Measurements from ENCODE around the gene FAM13B.
"Not testable (repeated sequence)": the region's sequence is repeated elsewhere in the genome, so short reads cannot be mapped to it uniquely, and the experiment has no call there.

Gene FAM13B

GRCh38 chr5:138033907-138034306, 1.0 kb upstream of the FAM13B start:
- peak; percentile 65 for DNase-seq (ENCODE audit: low spot score)

GRCh38 chr5:138033386-138033808, 518 bp upstream of the FAM13B start:
- DNase-seq (ENCODE audit: low spot score): no peak

DNA sequence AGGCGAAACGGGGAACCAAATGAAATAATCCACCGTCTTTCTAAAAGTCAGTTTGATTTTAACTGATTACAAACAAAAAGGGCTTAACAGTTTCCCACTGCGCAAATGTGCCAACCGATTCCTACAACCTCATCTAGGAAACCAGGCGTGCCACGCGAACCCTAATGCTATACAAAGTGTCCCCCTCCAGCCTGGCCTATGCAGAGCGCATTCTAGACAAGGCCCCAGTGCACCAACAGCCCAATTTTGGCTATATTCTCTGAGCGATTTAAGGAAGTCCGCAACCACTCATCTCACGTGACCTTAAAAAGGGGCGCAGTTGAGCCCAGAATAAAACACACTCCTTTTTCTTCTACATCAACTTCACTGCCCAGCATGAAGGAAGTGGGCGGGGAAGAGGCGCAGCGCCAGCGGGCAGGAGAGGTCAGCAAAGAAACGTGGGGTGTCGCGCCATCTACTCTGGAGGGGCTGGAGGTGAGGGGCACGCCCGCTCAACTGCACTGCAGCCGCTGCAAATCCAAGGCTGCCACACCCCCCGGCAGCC, 779 bp downstream of the FAM13B start:
- DNase-seq (ENCODE audit: low spot score): peak; percentile 57

DNA sequence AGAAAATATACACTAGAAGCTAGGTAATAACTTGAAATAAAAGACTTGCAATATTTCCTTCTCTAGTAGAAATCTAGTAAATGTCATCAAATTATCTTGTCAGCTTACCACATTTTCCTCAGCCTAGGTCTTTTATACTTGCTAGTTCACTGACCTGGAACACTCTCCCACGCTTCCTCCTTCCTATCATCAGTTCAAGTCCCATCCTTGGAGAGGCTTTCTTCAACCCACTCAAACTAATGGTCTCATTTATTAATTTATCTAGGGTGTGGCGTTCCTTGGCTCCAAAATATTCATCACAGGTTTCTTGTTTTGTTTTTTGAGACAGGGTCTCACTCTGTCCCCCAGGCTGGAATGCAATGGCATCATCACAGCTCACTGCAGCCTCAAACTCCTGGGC, 2.9 kb downstream of the FAM13B start:
- DNase-seq (ENCODE audit: low spot score): no peak

GRCh38 chr5:138029501-138029900, 3.4 kb downstream of the FAM13B start:
- DNase-seq (ENCODE audit: low spot score): no peak

DNA sequence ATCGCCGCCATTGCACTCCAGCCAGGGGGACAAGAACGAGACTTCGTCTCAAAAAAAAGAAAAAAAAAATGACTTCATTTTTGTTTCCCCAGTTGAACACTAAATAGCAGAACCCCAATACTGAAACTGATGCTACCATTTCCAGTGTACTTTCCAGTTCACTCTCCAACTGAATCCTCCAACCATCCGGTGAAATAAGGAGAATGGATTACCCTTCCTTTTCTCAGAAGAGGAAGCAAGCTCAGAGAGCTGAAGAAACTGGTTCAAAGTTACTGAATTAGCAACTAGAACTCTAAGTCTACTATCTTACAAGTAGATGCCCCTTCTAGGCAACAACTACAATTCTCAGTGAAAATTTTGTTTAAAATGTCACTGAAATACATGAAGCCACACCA, 3.9 kb downstream of the FAM13B start:
- DNase-seq (ENCODE audit: low spot score): no peak

- DNase-seq (ENCODE audit: low spot score): not testable (repeated sequence)
These were observed 4.5 kb downstream of the FAM13B start for GRCh38 chr5:138028262-138028970.

- not testable (repeated sequence) for DNase-seq (ENCODE audit: low spot score)
These were observed 6.1 kb downstream of the FAM13B start for GRCh38 chr5:138026793-138027192.

GRCh38 chr5:138025285-138025684, 7.6 kb downstream of the FAM13B start:
- DNase-seq (ENCODE audit: low spot score): no peak

- DNase-seq (ENCODE audit: low spot score): no peak
These were observed 8.8 kb downstream of the FAM13B start for GRCh38 chr5:138024117-138024516.

DNA sequence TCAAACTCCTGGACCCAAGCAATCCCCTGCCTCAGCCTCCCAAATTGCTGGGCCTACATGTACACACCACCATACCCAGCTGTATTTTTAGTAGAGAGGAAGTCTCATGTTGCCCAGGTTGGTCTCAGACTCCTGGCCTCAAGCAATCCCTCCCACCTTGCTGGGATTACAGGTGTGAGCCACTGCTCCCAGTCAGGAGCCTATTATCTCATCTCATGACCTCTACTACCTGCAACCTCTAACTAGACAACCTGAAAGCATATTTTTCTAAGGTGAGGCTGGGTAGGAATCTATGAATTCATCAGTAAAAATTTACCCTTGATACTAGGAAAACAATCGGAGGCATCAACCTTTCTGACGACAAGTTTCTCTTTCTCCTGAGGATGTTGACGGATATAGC, 10.0 kb downstream of the FAM13B start:
- DNase-seq (ENCODE audit: low spot score): no peak

DNA sequence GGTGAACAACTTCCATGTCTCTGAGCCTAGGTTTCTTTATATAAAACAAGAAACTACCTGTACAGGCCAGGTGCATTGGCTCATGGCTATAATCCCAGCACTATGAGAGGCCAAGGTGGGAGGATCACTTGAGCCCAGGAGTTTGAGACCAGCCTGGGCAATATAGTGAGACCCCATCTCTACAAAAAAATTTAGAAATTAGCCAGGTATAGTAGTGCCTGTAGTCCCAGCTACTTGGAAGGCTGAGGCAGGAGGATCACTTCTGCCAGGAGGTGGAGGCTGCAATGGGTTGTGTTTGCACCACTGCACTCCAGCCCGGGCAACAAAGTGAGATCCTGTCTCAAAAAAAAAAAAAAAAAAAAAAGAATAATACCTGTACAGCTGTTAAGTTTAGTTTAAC, 11.1 kb downstream of the FAM13B start:
- no peak for DNase-seq (ENCODE audit: low spot score)

- DNase-seq (ENCODE audit: low spot score): no peak
These were observed 14.0 kb downstream of the FAM13B start for GRCh38 chr5:138018849-138019248.

DNA sequence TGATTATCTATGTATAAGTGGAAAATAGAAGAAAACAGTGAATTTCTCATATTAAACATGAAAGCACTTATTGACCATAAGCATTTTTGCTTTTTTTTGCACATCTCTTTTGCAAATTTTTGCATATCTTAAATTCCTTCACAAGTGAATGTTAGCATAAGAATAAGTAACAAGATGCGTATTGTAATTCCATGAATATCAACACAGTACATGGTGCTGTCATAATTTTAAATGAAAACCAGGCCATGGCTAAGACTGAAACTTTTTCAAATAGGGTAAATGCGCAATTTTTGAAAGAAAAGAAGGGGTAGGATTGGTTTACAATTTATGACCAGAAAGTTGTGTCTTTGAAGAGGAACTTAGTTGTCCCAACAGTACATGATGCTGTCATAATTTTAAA, 17.0 kb downstream of the FAM13B start:
- DNase-seq (ENCODE audit: low spot score): no peak

GRCh38 chr5:138011991-138012390, 20.9 kb downstream of the FAM13B start:
- DNase-seq (ENCODE audit: low spot score): no peak

DNA sequence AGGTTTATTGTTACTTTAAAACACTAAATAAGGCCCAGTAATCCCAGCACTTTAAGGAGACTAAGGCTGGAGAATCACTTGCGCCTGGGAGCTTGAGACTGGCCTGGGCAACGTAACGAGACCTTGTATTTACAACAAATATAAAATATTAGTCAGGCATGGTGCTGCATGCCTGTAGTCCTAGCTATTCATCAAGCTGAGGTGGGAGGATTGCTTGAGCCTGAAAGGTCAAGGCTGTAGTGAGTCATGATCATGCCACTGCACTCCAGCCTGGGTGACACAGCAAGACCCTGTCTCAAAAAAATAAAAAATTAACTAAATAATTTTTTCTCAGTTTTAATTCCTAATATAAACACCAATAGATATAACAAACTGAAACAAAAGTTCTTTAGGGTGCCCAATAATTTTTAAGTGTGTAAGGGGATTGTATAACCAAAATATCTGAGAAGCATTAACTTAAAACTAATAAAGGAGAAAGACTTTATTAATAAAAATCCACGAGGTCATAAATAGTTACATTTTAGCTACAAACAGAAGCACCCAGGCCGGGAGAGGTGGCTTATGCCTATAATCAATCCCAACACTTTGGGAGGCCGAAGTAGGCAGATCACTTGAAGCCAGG, 32.7 kb downstream of the FAM13B start:
- DNase-seq (ENCODE audit: low spot score): peak; percentile 88

GRCh38 chr5:137997726-137998213, 35.1 kb downstream of the FAM13B start:
- peak; percentile 57 for DNase-seq (ENCODE audit: low spot score)

GRCh38 chr5:137995749-137996128, 37.1 kb downstream of the FAM13B start:
- no peak for DNase-seq (ENCODE audit: low spot score)

DNA sequence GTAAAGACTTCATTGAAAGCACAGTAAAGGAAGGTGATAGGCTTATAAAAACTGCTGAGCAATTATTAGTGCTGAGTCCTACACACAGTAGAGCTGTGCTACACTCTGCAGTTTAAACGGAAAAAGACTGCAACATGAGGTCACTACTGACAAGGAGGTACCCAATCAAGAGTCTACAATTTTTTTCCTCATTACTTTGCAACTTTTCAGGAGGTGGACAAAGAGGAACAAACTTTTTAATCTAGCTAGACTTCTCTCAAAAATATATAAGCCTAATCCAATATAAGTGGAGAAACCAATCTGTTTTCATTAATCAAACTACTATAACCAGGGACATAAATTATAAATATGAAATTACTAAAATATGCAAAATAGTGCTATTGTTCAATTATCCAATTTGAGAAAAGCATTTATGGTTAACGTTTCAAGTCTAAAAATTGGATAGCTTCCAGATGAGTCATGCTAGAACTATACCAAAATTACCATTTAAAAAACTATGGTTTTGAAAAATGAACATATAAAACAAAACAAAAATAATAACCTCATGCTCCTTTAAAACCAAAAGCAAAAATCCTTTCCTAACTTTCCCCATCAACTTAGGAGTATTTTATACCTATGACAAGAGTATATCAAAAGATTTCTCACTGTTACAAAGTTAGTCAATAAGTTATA, 37.7 kb downstream of the FAM13B start:
- DNase-seq (ENCODE audit: low spot score): peak; percentile 28

DNA sequence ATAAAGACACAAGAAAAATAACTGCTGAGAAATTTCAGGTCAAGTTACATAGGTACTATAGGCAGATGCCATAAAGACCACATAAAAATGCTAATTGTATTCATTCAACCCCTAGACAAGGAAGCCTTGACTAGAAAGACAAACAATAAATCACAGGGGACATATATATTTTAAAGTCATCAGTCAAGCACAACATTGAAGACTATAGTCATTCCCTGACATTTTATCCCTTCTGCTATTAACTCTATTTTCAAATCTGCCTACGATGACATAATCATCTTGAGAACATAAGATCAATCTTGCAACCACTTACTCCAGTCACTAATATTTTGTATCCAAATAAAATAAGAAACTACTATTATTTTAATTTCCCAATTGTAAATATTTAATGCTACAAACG, 38.3 kb downstream of the FAM13B start:
- no peak for DNase-seq (ENCODE audit: low spot score)

DNA sequence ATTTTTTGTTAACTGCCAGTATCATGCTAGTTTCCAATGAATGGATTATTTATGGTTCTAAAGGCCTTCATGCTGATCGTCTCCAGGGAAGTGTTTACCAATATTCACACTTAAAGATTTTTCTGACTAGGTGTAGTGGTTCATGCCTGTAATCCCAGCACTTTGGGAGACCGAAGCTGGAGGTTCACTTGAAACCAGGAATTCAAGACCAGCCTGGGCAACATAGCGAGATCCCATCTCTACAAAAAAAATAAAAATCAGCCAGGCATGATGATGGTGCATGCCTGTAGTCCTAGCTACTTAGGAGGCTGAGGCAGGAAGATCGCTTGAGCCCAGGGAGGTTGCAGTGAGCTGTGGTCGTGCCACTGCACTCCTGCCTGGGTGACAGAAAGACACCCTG, 43.5 kb downstream of the FAM13B start:
- DNase-seq (ENCODE audit: low spot score): no peak

- no peak for DNase-seq (ENCODE audit: low spot score)
These were observed 57.7 kb downstream of the FAM13B start for GRCh38 chr5:137975208-137975607.

- DNase-seq (ENCODE audit: low spot score): not testable (repeated sequence)
These were observed 62.5 kb downstream of the FAM13B start for GRCh38 chr5:137970384-137970783.
